ENCODE measurements around the gene AJM1. TPM values are rescaled to one million over a fixed set of nuclear protein-coding genes. Genes with fewer than 3 reads are reported as not detected.

AJM1 gene
- total and polyA plus RNA-seq, 2 of the 8 experiments (the other 6 are each of a cell fraction or from before 2014, with no cell fraction given), result 0.12 to 0.97 TPM

DNA sequence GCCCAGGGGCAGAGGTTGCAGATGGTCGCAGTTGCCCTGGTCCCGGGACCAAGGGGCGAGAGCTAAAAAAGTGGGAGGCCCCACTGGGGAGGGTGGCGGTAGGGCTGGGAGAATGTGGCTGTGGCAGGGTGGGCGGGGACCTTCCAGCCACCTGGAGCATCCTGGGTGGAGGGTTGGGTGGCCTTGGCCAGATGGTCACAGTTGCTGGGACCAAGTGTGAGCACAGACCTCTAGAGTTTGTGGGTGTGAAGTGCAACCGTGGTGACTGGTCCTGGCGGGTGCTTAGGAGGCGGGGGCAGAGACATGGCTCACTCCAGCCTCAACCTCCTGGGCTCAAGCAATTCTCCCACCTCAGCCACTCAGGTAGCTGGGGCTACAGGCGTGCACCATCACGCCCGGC, 38.4 kb downstream of the AJM1 start (continued):
- TF ChIP-seq RNF2 (IDR thresholded peaks at IDR 0.05; ENCODE audit: borderline replicate concordance, low read depth, low read length, missing control alignments, poor library complexity, severe bottlenecking) (no peak), JUN (IDR thresholded peaks at IDR 0.05; ENCODE audit: low read depth, low read length) (no peak), SIX5 (IDR thresholded peaks at IDR 0.05; ENCODE audit: low read depth, low read length) (no peak), EP300 (IDR thresholded peaks at IDR 0.05; ENCODE audit: borderline replicate concordance in 1 of 2, low read depth in 2 of 2, low read length in 2 of 2) (no peak)

Measured in H1 (cell line).